Esophagus (tissue), 2 donors: ENCODE results near the gene BRICD5. TPM values are rescaled to one million over a fixed set of nuclear protein-coding genes. Genes with fewer than 3 reads are reported as not detected.

ENCODE experiments used
- H3K27ac ChIP-seq, 2 donors: one replicate each; pipeline ENCODE4 v1.5.1; 2013; ENCODE audit warnings: low read depth in 2 of 2, mild to moderate bottlenecking in 2 of 2, inconsistent platforms in 1 of 2, low read length in 1 of 2, moderate library complexity in 1 of 2
- H3K27me3 ChIP-seq, 2 donors: one replicate each; pipeline ENCODE4 v1.6.1; 2013; ENCODE audit warnings: low read length in 2 of 2, control low read depth in 1 of 2, mild to moderate bottlenecking in 1 of 2; ENCODE audit not compliant: insufficient read depth in 2 of 2, control insufficient read depth in 1 of 2
- H3K36me3 ChIP-seq, 2 donors: one replicate each; pipeline ENCODE4 v1.6.1; 2013; ENCODE audit warnings: low read length in 1 of 2; ENCODE audit not compliant: control insufficient read depth in 2 of 2, insufficient read depth in 2 of 2
- H3K4me1 ChIP-seq, 2 donors: one replicate each; pipeline ENCODE4 v1.6.1; 2013; ENCODE audit warnings: low read length in 1 of 2; ENCODE audit not compliant: control insufficient read depth in 2 of 2, insufficient read depth in 2 of 2
- H3K4me3 ChIP-seq, 2 donors: one replicate each; pipeline ENCODE4 v1.5.1; 2013; ENCODE audit warnings: low read length in 2 of 2, mild to moderate bottlenecking in 2 of 2, low read depth in 1 of 2, moderate library complexity in 1 of 2
- H3K9me3 ChIP-seq, 2 donors: one replicate each; pipeline ENCODE4 v1.6.1; 2013; ENCODE audit warnings: mild to moderate bottlenecking in 2 of 2, low read depth in 1 of 2, low read length in 1 of 2, moderate library complexity in 1 of 2; ENCODE audit not compliant: control insufficient read depth in 2 of 2, insufficient read depth in 1 of 2
- WGBS, 2 donors: extraction: QIAGEN DNeasy Blood & Tissue Kit; methylation state at CpG; one replicate each; pipeline ENCODE4 v1.1.7; 2013; 5-methylcytosine and 5-hydroxymethylcytosine counted together
- polyA plus RNA-seq, 2 donors: library from polyadenylated mRNA; stranded (reverse); fragments of 200-250 nt; gene quantifications; one replicate each; pipeline ENCODE4 v1.2.3, GENCODE V29; 2013
- donor health status: healthy with polysubstance abuse.
- donor health status: Bipolar disorder and iron deficiency.

BRICD5 gene
- polyA plus RNA-seq, 2 donors, result 3.6 to 4.6 TPM

DNA sequence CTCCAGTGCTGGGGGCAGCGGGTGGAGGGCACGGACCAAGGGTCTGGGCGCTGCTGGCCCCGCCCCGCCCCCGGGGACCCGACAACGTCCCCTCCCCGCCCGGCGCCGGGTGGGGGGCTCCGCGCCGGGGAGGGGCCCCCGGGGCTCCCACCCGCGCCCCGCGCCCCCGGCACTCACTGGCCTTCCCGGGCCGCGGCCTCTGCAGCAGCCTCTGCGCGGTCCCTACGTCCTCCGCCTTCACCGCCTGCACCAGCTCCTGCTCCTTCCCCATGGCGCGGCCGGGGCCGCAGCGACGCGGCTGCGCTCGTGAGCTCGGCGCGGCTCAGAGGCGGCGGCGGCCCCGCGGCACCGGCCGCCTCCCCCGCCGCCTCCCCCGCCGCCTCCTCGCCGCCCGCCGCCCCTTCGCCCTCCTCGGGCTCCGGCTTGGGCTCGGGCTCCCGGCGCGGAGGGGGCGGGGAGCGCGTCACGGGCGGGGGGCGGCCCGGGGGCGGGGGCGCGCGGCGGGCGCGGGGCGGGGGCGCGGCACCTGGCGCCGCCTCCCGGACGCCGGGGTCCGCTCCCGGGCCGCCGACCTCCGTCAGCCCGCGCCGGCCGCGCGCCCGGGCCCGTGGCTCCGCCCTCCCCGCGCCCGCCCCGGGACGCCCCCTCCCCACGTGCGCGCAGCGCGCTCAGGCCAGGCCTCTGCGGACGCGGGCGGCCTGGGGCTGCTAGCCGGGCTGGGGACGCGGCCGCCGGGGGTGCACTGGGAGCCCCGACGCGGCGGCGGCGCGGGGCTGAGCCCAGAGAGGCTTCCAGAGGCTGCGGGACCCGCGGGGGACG lies 14.3 kb downstream of the BRICD5 start, which contains the start of gene CASKIN1:
CASKIN1 (minus strand) TSS at position 444 of the 819 bp plus-strand sequence; CDS start at position 271, 173 bp downstream.
- no peaks in the 10 kb centered on the region for H3K36me3 ChIP-seq
- WGBS, 2 donors, result 1 to 4% methylated on average over 9 to 129 of the region's 129 CpGs
- peaks cover 0 to 2% of the 10 kb centered on the region in 2 donors for H3K9me3 ChIP-seq
- H3K4me1 ChIP-seq, result peaks cover 2 to 7% of the 10 kb centered on the region in 2 donors
- peaks cover 0 to 6% of the 10 kb centered on the region in 2 donors for H3K27me3 ChIP-seq
- H3K4me3 ChIP-seq, result peak within 1 kb of the TSS; percentile 25 to 35
- H3K27ac ChIP-seq, result no peak within 1 kb of the TSS

DNA sequence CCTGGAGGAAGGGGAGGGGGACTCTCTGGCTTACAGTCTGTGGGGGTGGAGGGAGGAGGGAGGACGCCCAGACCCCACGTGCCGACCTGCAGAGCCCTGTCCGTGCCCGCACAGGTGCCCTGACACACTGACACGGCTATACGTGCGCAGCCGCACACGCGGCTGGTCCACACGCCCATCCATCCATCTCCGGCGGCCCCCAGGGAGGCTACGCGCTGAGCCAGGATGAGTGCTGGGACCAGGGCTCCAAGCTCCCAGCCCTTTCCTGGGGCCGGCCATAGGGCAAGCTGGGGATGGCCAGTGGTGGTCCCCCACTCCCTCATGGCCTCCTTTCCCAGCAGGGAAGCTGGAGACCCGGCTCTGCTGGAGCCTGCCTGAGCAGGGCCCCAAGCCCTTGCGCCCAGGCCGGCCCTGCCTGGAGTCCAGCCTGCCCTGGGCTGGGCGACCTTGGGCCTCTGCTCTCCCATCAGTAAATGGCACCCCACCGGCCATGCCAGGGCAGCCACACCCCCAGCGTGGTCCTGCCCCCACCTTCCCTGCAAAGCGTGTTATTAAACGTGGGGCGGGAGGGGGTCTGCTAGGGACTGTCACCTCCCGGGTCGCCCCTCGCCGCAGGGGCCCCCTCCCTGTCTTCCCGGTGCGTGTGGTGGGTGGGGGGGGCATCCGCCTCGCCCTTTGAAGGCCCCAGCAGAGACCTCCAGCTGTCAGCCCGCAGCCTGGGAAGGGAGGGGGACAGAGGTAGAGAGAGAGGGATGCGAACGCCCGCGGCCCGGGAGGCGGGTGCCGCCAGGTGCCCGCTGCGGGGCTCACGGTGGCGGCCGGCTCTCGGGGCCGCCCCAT lies 15.1 kb downstream of the BRICD5 start:
- peaks cover 0 to 6% of the 10 kb centered on the region in 2 donors for H3K27me3 ChIP-seq
- H3K4me1 ChIP-seq, result peaks cover 2 to 7% of the 10 kb centered on the region in 2 donors
- H3K36me3 ChIP-seq, result no peaks in the 10 kb centered on the region
- H3K27ac ChIP-seq, result no peak overlapping the region
- peak overlapping the region in 1 of 2 donors; percentile 35 for H3K4me3 ChIP-seq
- peaks cover 0 to 2% of the 10 kb centered on the region in 2 donors for H3K9me3 ChIP-seq
- 3% methylated on average over 46 to 49 of the region's 49 CpGs for WGBS, 2 donors

DNA sequence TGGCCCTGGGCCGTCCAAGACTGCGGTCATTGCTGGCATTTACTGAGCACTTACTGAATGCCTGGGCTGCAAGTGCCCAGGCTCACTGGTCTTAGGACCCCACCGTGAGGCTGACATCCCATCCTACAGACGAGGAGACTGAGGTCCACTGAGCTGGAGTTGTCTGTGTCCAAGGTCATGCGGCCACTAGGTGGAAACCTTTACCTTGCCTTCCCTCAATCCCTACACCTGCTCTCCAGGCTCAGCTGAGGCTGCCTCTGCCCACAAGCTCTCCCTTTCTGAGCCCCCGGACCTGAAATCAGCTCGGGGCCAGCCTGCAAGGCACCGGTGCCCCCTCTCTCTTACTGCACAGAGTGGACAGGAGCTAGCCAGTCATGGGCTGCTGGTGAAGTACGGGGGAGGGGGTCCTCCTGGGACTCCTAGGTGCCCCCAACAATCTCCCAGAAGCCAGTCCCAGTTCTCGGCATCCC lies 15.8 kb downstream of the BRICD5 start:
- H3K36me3 ChIP-seq, result no peaks in the 10 kb centered on the region
- H3K4me3 ChIP-seq, result no peak overlapping the region
- peaks cover 0 to 2% of the 10 kb centered on the region in 2 donors for H3K9me3 ChIP-seq
- peaks cover 2 to 13% of the 10 kb centered on the region in 2 donors for H3K4me1 ChIP-seq
- H3K27ac ChIP-seq, result no peak overlapping the region
- peaks cover 0 to 6% of the 10 kb centered on the region in 2 donors for H3K27me3 ChIP-seq
- WGBS, 2 donors, result 15 to 17% methylated on average over 10 of the region's 10 CpGs

DNA sequence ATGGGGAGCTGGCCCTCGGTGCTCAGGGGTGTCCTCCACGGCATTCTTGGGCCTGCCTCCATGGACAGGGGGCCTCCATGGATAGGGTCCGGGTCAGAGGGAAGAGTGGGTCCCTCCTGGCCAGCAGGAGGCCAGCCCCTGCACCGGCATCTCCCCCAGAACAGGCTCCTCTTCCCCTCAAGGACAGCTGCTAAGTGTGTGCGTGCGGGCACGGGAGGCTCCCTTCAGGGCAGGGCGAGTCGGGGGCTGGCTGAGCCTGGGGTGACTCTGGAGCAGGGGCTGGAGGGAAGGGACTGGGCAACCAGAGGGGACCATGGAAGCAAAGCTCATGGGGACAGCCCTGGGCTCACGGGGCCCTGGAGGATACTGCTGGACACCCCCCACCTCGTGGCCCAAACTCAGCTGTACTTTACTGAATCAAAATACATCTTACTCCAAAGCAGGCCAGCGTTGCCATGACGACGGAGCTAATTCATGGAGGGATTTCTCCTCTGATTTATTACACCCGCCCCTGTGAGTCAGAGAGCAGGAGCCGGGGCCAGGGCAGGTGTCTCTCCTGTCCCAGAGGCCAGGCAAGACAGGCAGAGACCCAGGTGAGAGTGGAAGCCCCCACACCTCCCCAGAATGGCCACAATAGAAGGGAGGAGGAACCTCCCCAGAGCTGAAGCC lies 16.4 kb downstream of the BRICD5 start:
- 41 to 43% methylated on average over 16 of the region's 16 CpGs for WGBS, 2 donors
- Histone ChIP-seq H3K27me3 (peaks cover 0 to 6% of the 10 kb centered on the region in 2 donors), H3K9me3 (peaks cover 0 to 2% of the 10 kb centered on the region in 2 donors), H3K36me3 (no peaks in the 10 kb centered on the region), H3K4me3 (no peak overlapping the region), H3K27ac (no peak overlapping the region), H3K4me1 (peaks cover 2 to 14% of the 10 kb centered on the region in 2 donors)

DNA sequence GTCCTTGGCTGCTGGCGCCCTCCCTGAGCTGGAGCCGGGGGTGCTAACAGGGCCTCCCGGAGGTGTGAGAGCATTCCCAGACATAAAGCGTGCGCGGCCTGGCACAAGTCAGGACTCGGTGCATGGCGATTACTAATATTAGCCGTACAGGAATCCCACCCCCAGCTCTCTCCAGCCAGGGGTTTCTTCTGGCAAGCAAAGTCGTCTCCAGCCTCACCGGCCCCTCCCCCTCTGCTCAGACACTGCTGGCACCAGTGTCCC lies 19.3 kb downstream of the BRICD5 start:
- H3K4me3 ChIP-seq, result no peak overlapping the region
- H3K36me3 ChIP-seq, result no peaks in the 10 kb centered on the region
- peaks cover 0 to 6% of the 10 kb centered on the region in 2 donors for H3K27me3 ChIP-seq
- no peak overlapping the region for H3K27ac ChIP-seq
- H3K9me3 ChIP-seq, result peaks cover 0 to 2% of the 10 kb centered on the region in 2 donors
- WGBS, 2 donors, result 60 to 62% methylated on average over 11 of the region's 11 CpGs
- H3K4me1 ChIP-seq, result peaks cover 2 to 14% of the 10 kb centered on the region in 2 donors

DNA sequence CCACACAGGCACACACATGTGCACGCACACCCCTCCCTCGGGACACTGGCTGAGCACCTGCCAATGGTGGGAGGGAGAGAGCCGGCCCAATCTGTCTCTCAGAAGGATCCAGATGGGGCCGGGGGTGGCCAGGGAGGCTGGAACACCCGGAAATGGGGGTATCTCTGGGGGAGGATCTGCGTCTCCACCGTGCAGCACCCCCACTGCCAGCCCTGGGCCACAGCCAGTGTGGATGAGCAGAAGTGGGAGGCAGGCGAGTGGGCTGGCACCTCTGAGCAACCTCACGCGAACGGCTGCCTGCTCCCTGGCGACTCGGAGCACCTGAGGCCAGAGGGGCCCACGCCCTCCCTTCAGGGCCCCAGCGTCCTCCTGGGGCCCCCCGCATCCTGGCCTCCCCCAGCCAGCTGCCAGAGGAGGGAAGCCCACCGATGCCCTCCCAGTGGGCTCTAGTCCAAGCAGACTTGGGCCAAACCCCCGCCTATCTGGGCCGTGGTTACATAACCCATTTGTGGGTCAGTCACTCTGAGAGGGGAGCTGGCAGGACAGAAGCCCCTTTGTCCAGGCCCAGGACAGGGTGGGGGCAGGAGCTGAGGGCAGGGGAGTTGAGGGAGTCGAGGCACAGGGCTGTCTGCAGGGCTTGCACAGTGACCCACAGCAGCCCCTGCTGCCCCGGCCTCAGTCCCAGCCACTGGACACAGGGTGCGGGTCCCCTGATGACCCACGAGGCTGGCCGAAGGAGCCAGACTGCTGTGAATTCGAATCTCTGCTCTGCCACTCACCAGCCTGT lies 19.8 kb downstream of the BRICD5 start:
- Histone ChIP-seq H3K27ac (no peak overlapping the region), H3K4me3 (no peak overlapping the region), H3K9me3 (peaks cover 0 to 2% of the 10 kb centered on the region in 2 donors), H3K4me1 (peaks cover 2 to 12% of the 10 kb centered on the region in 2 donors), H3K36me3 (no peaks in the 10 kb centered on the region), H3K27me3 (peaks cover 0 to 2% of the 10 kb centered on the region in 2 donors)
- WGBS, 2 donors, result 58 to 64% methylated on average over 24 to 25 of the region's 25 CpGs

DNA sequence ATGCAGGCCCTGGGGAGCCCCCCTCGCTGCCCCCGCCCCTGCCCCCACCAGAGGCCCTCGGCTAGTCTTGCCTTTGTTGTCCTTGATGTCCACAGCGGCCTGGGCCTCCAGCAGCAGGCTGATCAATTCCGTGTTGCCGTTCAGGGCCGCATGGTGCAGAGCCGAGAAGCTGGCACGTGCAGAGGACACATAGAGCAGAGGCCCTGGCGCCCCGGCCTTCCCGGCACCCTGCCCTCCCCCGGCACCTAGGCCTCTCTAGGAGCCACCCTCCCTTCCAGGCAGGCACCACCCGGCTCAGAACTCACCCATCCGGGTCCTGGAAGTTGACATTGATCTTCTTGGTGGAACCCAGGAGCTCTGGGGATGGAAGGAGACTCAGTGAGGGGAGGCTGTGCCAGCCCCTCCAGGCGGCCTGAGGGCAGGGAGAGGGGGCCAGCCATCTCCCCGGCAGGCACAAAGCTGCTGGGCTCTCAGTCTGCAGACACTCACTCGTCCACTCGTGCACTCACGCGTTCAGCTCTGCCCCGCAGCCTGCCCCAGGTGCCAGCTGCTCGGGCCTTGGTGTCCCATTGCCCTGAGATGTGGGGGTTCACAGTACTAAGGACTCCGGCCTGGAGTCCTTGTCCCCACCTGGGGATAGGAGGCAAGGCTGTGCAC lies 20.5 kb downstream of the BRICD5 start:
- WGBS, 2 donors, result 61 to 62% methylated on average over 24 of the region's 24 CpGs
- Histone ChIP-seq H3K9me3 (peaks cover 0 to 2% of the 10 kb centered on the region in 2 donors), H3K36me3 (no peaks in the 10 kb centered on the region), H3K4me3 (no peak overlapping the region), H3K4me1 (peaks cover 0 to 7% of the 10 kb centered on the region in 2 donors), H3K27ac (no peak overlapping the region), H3K27me3 (no peaks in the 10 kb centered on the region)

DNA sequence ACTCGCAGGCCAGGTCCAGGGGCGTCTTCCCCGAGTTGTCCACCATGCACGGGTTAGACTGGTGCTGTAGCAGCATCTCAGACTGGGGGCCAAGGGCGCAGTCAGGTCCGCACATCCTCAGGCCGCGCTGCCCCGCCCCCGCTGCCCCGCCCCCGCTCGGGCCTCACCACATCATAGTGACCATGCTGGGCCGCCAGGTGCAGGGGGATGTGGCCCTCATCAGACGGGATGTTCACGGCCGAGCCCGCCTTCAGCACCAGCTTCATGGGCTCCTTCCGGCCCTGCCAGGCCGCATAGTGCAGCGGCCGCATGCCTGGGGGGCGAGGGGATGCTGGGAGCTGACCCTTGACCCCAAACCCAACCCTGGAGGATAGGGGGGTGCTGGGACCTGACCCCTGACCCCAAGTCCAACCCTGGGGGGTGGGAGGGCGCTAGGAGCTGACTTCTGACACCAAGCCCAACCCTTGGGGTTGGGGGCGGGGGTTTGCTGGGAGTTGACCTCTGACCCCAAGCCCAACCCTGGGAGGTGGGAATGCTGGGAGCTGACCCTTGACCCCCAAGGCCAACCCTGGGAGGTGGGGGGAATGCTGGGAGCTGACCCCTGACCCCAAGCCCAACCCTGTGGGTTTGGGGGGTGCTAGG lies 21.3 kb downstream of the BRICD5 start:
- Histone ChIP-seq H3K27ac (no peak overlapping the region), H3K4me3 (no peak overlapping the region), H3K4me1 (peaks cover 0 to 7% of the 10 kb centered on the region in 2 donors), H3K9me3 (no peaks in the 10 kb centered on the region), H3K36me3 (no peaks in the 10 kb centered on the region), H3K27me3 (no peaks in the 10 kb centered on the region)
- WGBS, 2 donors, result 89 to 93% methylated on average over 25 of the region's 25 CpGs
